ENCODE measurements around the gene TMEM259.

The TMEM259 gene

GRCh38 chr19:1009041-1009980 is 11.6 kb downstream of the TMEM259 start:
- H3K36me3 ChIP-seq = peaks cover 47 to 70% (median 51%) of the 10 kb centered on the region in 11 experiments
- H3K9me3 ChIP-seq (replicated peaks in 1 of 11) = no peaks in the 10 kb centered on the region
- no peak for TF ChIP-seq Cebpa-rat (IDR thresholded peaks at IDR 0.05)
- H3K4me3 ChIP-seq = no peak overlapping the region
- no peak overlapping the region for H3K4me2 ChIP-seq
- no peaks in the 10 kb centered on the region for H3K4me1 ChIP-seq
- no peak overlapping the region for H3K9ac ChIP-seq
- no peaks in the 10 kb centered on the region for H3K27me3 ChIP-seq
- peaks cover 36 to 85% (median 57%) of the 10 kb centered on the region in 11 experiments for H4K20me1 ChIP-seq
- H3K27ac ChIP-seq = no peak overlapping the region

DNA sequence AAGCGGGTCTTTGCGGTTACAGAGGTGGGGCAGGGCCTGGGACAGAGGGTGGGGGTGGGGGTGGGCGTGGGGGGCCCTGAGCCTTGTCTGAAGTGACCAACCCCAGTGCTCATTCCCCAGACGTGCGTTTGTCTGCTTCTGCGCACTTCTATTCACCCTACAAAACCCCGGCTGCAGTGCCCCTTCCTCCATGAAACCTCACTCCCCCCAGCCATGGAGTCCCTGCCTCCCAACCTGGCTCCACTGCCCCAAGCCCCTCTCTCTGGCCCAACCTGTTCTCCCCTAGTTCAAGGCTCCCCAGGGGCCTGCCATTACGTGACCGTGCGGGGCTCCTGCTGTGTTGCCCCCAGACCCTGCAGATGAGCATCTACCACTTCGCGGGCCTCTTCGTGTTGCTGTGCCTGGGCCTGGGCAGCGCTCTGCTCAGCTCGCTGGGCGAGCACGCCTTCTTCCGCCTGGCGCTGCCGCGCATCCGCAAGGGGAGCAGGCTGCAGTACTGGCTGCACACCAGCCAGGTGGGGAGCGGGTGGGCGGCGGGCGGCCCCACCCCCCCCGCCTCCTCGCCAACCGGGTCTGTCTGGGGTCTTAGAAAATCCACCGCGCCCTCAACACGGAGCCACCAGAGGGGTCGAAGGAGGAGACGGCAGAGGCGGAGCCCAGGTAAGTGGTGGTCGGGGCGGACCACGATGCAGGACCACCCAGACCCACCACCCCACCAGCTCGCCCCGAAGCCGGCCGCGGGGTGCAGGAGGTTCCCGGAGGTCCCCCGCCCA is 12.5 kb downstream of the TMEM259 start:
- H3K36me3 ChIP-seq = peaks cover 39 to 62% (median 43%) of the 10 kb centered on the region in 11 experiments
- H3K9me3 ChIP-seq (replicated peaks in 1 of 11) = no peaks in the 10 kb centered on the region
- H3K4me2 ChIP-seq = no peak overlapping the region
- H3K4me3 ChIP-seq = no peak overlapping the region
- no peaks in the 10 kb centered on the region for H3K4me1 ChIP-seq
- peaks cover 27 to 84% (median 49%) of the 10 kb centered on the region in 11 experiments for H4K20me1 ChIP-seq
- H3K27me3 ChIP-seq = peaks cover under 1 to 8% (median 5%) of the 10 kb centered on the region in 11 experiments; a peak in 16 of 22 replicates
- TF ChIP-seq Cebpa-rat (IDR thresholded peaks at IDR 0.05) = no peak
- no peak overlapping the region for H3K9ac ChIP-seq
- H3K27ac ChIP-seq = no peak overlapping the region

DNA sequence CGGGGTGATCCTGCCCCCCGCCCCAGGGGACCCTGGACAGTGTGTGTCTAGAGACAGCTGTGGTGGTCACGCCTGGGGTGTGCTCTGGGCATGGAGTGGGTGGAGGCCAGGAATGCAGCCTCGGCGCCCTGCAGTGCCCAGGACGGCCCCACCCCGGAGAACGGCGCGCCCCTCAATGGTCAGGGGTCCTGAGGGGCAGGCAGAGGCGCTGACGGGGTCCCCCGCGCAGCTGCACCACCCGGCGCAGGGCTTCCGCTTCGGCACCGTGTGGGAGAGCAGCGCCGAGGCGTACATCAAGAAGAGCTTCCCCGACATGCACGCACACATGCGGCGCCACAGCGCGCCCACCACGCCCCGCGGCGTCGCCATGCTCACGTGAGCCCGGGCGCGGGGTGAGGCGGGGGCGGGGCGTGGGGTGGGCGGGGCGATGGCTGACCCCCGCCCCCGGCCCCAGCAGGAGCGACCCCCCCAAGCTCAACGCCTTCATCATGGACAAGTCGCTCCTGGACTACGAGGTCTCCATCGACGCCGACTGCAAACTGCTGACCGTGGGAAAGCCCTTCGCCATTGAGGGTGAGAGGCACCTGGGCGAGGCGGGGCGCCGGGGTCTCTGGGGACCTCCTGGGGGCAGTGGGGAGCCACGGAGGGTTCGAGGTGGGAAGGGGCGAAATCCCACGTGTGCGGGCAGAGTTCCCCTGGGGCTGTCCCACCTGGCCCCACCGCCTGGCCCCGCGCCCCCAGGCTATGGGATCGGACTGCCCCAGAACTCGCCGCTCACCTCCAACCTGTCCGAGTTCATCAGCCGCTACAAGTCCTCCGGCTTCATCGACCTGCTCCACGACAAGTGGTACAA is 13.3 kb downstream of the TMEM259 start:
- peaks cover 21 to 84% (median 42%) of the 10 kb centered on the region in 11 experiments; a peak in 21 of 22 replicates for H4K20me1 ChIP-seq
- H3K36me3 ChIP-seq = peaks cover 32 to 53% (median 36%) of the 10 kb centered on the region in 11 experiments
- H3K9ac ChIP-seq = no peak overlapping the region
- peaks cover 8 to 16% (median 13%) of the 10 kb centered on the region in 11 experiments for H3K27me3 ChIP-seq
- no peak for TF ChIP-seq Cebpa-rat (IDR thresholded peaks at IDR 0.05)
- no peak overlapping the region for H3K27ac ChIP-seq
- H3K4me1 ChIP-seq = no peaks in the 10 kb centered on the region
- H3K9me3 ChIP-seq (replicated peaks in 1 of 11) = no peaks in the 10 kb centered on the region
- no peak overlapping the region for H3K4me2 ChIP-seq
- no peak overlapping the region for H3K4me3 ChIP-seq

DNA sequence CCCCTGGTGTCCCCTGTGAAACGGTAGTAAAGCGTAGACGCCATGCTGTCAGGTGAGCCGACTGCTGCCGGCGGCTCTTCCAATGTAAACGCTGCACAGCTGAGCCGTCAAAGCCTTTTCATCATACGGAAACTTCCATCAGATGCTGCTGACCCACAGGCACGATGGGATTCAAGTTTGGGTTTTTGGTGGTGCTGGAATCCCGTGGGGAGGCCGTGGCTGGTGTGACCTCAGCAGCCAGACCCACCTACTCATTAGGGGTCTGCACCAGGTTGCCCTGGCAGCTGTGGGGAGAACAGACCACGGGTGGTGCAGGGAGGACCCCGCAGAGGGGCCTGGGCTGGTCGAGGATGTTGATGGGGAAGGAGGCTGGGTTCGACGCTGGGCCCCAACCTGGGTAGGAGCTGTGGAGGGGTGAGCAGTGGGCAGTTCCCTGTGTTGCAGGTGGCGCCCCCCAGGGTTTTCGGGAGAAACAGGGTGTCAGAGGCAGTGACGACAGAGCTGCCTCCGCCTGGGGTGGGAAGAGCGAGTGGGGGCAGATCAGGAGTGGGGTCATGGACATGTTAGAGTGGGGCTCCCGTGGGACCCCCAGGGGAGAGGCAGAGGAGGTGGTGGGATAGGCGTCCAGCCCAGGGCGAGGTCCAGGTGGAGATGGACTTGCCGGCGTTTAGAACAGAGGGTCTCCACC is 14.1 kb downstream of the TMEM259 start:
- Histone ChIP-seq H3K9me3 (replicated peaks in 1 of 11) (no peaks in the 10 kb centered on the region), H3K27ac (no peak overlapping the region), H3K4me3 (no peak overlapping the region), H3K27me3 (peaks cover 16 to 24% (median 21%) of the 10 kb centered on the region in 11 experiments), H3K4me1 (no peaks in the 10 kb centered on the region; a peak in 1 of 20 replicates), H3K36me3 (peaks cover 24 to 46% (median 28%) of the 10 kb centered on the region in 11 experiments), H4K20me1 (peaks cover 13 to 81% (median 34%) of the 10 kb centered on the region in 11 experiments; a peak in 21 of 22 replicates), H3K9ac (no peak overlapping the region), H3K4me2 (no peak overlapping the region)
- no peak for TF ChIP-seq Cebpa-rat (IDR thresholded peaks at IDR 0.05)

- Histone ChIP-seq H3K27ac (no peak overlapping the region), H3K4me1 (peaks cover 10 to 16% (median 15%) of the 10 kb centered on the region in 10 experiments; a peak in 14 of 20 replicates), H3K9ac (no peak overlapping the region), H4K20me1 (peaks cover 5 to 81% (median 37%) of the 10 kb centered on the region in 11 experiments; a peak in 21 of 22 replicates), H3K4me3 (no peak overlapping the region), H3K27me3 (peaks cover 34 to 42% (median 39%) of the 10 kb centered on the region in 11 experiments), H3K36me3 (peaks cover 14 to 30% (median 17%) of the 10 kb centered on the region in 11 experiments), H3K4me2 (no peak overlapping the region), H3K9me3 (replicated peaks in 1 of 11) (no peaks in the 10 kb centered on the region)
- no peak for TF ChIP-seq Cebpa-rat (IDR thresholded peaks at IDR 0.05)
Measured at GRCh38 chr19:1004803-1005664, 15.9 kb downstream of the TMEM259 start.

DNA sequence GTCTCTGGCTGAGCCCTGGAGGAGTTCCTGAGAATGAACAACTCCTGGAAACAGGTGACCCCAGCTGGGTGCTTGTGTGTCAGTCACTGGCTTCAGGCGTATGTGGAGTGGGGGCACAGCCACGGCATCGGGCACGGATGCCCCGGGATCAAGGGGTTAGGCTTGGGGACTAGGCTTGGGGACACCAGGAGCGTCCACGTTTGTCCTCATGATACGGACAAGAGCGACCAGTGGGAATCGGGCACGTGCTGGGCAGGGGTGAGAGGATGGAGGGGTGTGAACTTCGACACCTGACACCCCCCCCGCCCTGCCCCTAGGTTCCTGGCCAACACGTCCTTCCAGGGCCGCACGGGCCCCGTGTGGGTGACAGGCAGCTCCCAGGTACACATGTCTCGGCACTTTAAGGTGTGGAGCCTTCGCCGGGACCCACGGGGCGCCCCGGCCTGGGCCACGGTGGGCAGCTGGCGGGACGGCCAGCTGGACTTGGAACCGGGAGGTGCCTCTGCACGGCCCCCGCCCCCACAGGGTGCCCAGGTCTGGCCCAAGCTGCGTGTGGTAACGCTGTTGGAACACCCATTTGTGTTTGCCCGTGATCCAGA is 16.6 kb downstream of the TMEM259 start:
- Histone ChIP-seq H3K9ac (no peak overlapping the region), H3K9me3 (replicated peaks in 1 of 11) (no peaks in the 10 kb centered on the region), H3K27me3 (peaks cover 42 to 50% (median 47%) of the 10 kb centered on the region in 11 experiments), H4K20me1 (peaks cover 0 to 74% (median 30%) of the 10 kb centered on the region in 11 experiments; a peak in 20 of 22 replicates), H3K4me3 (no peak overlapping the region), H3K36me3 (peaks cover 6 to 23% (median 10%) of the 10 kb centered on the region in 11 experiments), H3K4me1 (peaks cover 10 to 16% (median 15%) of the 10 kb centered on the region in 10 experiments; a peak in 14 of 20 replicates), H3K4me2 (no peak overlapping the region), H3K27ac (no peak overlapping the region)
- no peak for TF ChIP-seq Cebpa-rat (IDR thresholded peaks at IDR 0.05)

DNA sequence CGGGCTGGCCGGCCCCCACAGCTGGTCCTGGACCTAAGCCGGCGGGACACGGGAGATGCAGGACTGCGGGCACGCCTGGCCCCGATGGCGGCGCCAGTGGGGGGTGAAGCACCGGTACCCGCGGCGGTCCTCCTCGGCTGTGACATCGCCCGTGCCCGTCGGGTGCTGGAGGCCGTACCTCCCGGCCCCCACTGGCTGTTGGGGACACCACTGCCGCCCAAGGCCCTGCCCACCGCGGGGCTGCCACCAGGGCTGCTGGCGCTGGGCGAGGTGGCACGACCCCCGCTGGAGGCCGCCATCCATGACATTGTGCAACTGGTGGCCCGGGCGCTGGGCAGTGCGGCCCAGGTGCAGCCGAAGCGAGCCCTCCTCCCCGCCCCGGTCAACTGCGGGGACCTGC is 17.6 kb downstream of the TMEM259 start:
- peaks cover 10 to 16% (median 15%) of the 10 kb centered on the region in 10 experiments; a peak in 14 of 20 replicates for H3K4me1 ChIP-seq
- no peak overlapping the region for H3K4me2 ChIP-seq
- H3K4me3 ChIP-seq = no peak overlapping the region
- no peak for TF ChIP-seq Cebpa-rat (IDR thresholded peaks at IDR 0.05)
- peaks cover 52 to 60% (median 57%) of the 10 kb centered on the region in 11 experiments for H3K27me3 ChIP-seq
- no peak overlapping the region for H3K9ac ChIP-seq
- peaks cover 0 to 72% (median 25%) of the 10 kb centered on the region in 11 experiments; a peak in 18 of 22 replicates for H4K20me1 ChIP-seq
- H3K9me3 ChIP-seq (replicated peaks in 1 of 11) = no peaks in the 10 kb centered on the region
- H3K27ac ChIP-seq = no peak overlapping the region
- peaks cover 0 to 12% (median 0%) of the 10 kb centered on the region in 11 experiments; a peak in 6 of 22 replicates for H3K36me3 ChIP-seq
